GM12873 (cell line): ENCODE measurements around the gene THY1.

Source experiments
- CTCF ChIP-seq: IDR thresholded peaks from 2 replicates; pipeline ENCODE4 v1.5.1; 2012; ENCODE audit warnings: low read depth, mild to moderate bottlenecking, moderate library complexity, low read length, control low read depth; ENCODE audit not compliant: insufficient read depth; ENCODE audit errors: missing control alignments

THY1 gene

GRCh38 chr11:119420631-119421030, 2.3 kb downstream of the THY1 start:
- no peak for TF ChIP-seq CTCF

GRCh38 chr11:119419834-119420492, 3.0 kb downstream of the THY1 start:
- TF ChIP-seq CTCF = no peak

DNA sequence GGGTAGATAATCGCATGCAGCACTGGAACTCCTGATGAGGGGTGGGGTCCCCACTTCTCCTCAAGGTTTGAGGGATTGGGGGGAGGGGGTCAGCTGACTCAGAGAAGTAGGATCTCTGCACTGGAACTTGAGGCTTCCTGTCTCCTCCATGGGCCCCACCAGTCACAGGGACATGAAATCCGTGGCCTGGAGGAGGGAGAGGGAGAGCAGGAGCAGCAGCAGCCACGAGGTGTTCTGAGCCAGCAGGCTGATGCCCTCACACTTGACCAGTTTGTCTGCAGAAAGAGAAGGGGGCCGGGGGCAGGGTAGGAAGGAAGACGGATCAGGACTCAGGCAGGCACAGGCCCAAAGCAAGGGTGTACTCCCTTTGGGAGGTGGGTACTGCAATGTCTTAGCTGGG, 3.7 kb downstream of the THY1 start:
- TF ChIP-seq CTCF = no peak

DNA sequence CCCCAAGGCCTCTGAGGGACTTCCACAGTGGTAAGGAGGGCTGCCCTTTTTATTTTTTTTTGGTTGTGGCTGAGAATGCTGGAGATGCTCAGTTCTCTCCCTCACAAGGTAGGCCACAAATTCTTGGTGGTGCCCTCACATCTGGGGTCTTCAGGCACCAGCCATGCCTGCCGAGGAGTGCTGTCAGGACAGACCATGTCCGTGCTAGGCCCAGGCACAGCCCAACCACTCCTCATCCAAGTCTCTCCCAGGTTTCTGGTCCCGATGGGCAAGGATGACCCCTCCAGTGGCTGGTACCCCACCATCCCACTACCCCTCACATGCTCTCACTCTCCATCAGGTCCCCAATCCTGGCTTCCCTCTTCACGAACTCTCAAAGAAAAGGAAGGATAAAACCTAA, 4.2 kb downstream of the THY1 start:
- no peak for TF ChIP-seq CTCF

DNA sequence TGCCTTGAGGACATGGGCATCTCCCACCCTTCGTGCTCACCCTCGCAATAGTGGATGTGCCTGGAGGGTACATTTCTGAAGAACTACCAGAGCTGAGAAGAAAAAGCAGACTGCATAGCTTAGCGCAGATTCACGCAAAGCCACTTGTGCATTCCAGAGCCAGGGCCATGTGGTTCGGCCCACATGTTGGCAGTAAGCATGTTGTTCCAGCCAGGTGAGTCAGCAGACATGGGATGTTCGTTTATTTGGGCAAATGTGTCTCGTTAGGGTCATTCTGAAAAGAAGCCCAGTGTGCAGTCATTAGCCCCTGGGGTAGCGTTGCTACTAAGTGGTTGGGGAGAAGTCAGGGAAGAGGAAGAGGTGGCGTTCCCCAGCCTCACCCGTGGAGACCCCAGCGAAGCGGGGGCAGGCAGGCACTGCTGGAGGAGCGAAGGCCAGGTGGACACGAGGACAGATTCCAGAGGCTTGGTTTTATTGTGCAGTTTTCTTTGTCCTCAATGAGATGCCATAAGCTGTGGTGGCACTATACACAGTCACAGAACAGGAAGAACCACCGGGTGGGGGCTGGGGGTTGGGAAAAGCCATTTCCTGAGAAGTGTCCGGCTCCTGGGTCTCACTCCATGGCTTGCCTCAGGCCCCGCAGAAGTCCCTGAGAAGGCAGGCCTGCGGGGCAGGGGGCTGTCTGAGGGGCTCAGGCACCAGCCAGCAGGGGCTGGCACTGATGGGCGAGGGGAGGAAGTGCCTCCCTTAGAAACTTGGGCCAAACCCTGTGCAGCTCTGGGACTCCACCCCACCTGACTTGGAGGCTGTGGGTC, 5.0 kb downstream of the THY1 start:
- no peak for TF ChIP-seq CTCF

GRCh38 chr11:119416606-119417580, 6.1 kb downstream of the THY1 start:
- TF ChIP-seq CTCF = no peak
